Measurements from ENCODE around the gene ASTN1. TPM values are rescaled to one million over a fixed set of nuclear protein-coding genes. Genes with fewer than 3 reads are reported as not detected.
A peak's percentile ranks its signal among the peaks of the same experiment; 100 is the strongest.

Gene ASTN1
- total and polyA plus RNA-seq, 4 experiments from 2014 or later: not detected

DNA sequence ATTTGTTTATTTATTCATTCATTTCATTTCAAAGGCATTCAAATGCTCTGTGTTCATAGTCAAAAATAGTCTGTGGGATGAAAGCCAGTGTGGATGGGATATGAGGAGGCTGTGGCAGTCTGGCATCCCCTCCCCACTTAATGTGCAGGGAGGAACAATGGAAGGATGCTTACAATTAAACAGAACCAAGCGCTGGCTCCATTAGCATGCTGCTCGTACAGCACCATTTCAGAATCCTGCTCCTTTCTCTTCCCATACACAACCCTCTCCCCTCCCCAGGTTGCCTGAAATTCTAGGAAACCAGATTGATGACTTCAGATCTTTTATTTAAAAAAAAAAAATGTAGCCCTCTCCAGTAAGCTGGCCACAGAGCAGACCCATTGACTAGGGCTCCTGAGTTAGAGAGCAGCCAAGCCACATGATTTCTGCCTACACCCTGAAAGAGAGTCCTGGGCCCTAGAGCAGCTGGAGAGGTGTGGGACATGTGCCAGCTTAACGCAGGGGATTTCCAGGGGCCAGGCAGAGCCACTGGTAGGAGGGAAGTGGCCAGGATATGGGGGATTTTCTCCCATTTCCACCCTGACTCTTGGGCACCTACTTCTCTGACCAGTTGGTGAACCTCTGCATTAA is 205.2 kb downstream of the ASTN1 start:
- H3K27me3 Mint-ChIP-seq: no peaks in the 10 kb centered on the region
- ChIA-PET CTCF (ENCODE audit: partially characterized antibody) (no interaction called here), POLR2A (ENCODE audit: partially characterized antibody) (no interaction called here)
- H3K4me3 Mint-ChIP-seq: no peak overlapping the region
- no peaks in the 10 kb centered on the region for H3K4me1 Mint-ChIP-seq
- Histone ChIP-seq H3K4me3 (ENCODE audit: low read length in 2 of 2) (no peak overlapping the region), H3K27me3 (ENCODE audit: insufficient read depth, low read length) (no peaks in the 10 kb centered on the region), H3K4me1 (ENCODE audit: insufficient read depth, low read length) (no peaks in the 10 kb centered on the region), H3K36me3 (ENCODE audit: insufficient read depth, low read length) (no peaks in the 10 kb centered on the region), H3K27ac (ENCODE audit: low read depth, low read length) (no peak overlapping the region), H3K9me3 (ENCODE audit: control insufficient read depth in 1 of 2, low read length in 2 of 2) (no peaks in the 10 kb centered on the region)
- no peak overlapping the region for H3K27ac Mint-ChIP-seq
- H3K36me3 Mint-ChIP-seq: no peaks in the 10 kb centered on the region
- H3K9me3 Mint-ChIP-seq: peaks cover 0 to 4% (median under 1%) of the 10 kb centered on the region in 8 donors
- no peak for DNase-seq
- intact Hi-C loops (cut with micrococcal nuclease): no loop called here

DNA sequence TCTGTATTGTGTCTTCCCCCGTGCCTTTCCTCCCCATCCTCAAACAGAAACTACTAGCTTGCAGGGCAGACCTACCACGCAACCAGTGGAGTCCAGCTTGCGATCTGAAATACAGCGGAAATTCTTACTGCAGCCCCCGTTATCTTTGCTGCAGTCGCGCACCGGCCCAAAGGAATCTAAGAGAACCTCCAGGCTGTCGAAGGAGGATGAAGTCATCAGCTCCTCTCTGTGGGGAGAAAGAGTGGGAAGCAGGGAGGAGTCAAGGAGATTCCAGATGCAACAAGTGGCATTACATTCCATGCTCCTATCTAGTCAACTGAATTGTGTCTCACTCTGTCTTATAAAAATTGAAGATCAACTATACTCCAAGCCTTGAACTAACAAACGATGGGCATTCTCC is 206.9 kb downstream of the ASTN1 start:
- intact Hi-C loops (cut with micrococcal nuclease): no loop called here
- no peaks in the 10 kb centered on the region for H3K9me3 ChIP-seq (ENCODE audit: control insufficient read depth in 1 of 2, low read length in 2 of 2)
- H3K4me1 ChIP-seq (ENCODE audit: insufficient read depth, low read length): no peaks in the 10 kb centered on the region
- H3K4me1 Mint-ChIP-seq: no peaks in the 10 kb centered on the region
- no peaks in the 10 kb centered on the region for H3K27me3 ChIP-seq (ENCODE audit: insufficient read depth, low read length)
- no peaks in the 10 kb centered on the region for H3K36me3 Mint-ChIP-seq
- H3K36me3 ChIP-seq (ENCODE audit: insufficient read depth, low read length): no peaks in the 10 kb centered on the region
- no peak for DNase-seq
- H3K4me3 Mint-ChIP-seq: no peak overlapping the region
- ChIA-PET POLR2A (ENCODE audit: partially characterized antibody) (no interaction called here), CTCF (ENCODE audit: partially characterized antibody) (interaction anchor here (1.6 kb wide), 1 partner anchor 8 kb away, joined by 3 read pairs; no protein-coding TSS in a partner anchor)
- H3K27ac ChIP-seq (ENCODE audit: low read depth, low read length): no peak overlapping the region
- no peak overlapping the region for H3K4me3 ChIP-seq (ENCODE audit: low read length in 2 of 2)
- no peaks in the 10 kb centered on the region for H3K27me3 Mint-ChIP-seq
- no peak overlapping the region for H3K27ac Mint-ChIP-seq
- H3K9me3 Mint-ChIP-seq: peaks cover 0 to 4% (median 0%) of the 10 kb centered on the region in 8 donors

DNA sequence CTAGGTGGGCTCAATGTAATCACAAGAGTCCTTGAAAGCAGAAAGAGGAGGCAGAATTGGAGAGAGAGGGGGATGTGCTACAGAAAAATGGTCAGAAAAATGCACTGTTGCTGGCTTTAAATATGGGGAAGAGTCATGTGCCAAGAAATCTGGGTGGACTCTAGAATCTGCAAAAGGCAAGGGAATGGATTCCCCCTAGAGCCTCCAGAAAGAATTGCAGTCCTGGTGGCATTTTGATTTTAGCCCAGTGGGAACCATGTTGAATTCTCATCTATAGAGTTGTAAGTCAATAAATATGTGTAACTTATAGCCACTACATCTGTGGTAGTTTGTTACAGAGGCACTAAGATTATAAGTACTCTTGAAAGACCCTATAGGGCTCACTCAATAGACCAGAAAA is 210.3 kb downstream of the ASTN1 start:
- Mint-ChIP-seq H3K27ac (no peak overlapping the region), H3K4me3 (no peak overlapping the region), H3K36me3 (no peaks in the 10 kb centered on the region), H3K4me1 (no peaks in the 10 kb centered on the region), H3K9me3 (peaks cover 0 to 4% (median 0%) of the 10 kb centered on the region in 8 donors), H3K27me3 (no peaks in the 10 kb centered on the region)
- POLR2A ChIA-PET (ENCODE audit: partially characterized antibody): no interaction called here
- no peak for DNase-seq
- no peaks in the 10 kb centered on the region for H3K27me3 ChIP-seq (ENCODE audit: insufficient read depth, low read length)
- H3K4me3 ChIP-seq (ENCODE audit: low read length in 2 of 2): no peak overlapping the region
- H3K36me3 ChIP-seq (ENCODE audit: insufficient read depth, low read length): no peaks in the 10 kb centered on the region
- H3K27ac ChIP-seq (ENCODE audit: low read depth, low read length): no peak overlapping the region
- CTCF ChIA-PET (ENCODE audit: partially characterized antibody): no interaction called here
- H3K9me3 ChIP-seq (ENCODE audit: control insufficient read depth in 1 of 2, low read length in 2 of 2): no peaks in the 10 kb centered on the region
- no peaks in the 10 kb centered on the region for H3K4me1 ChIP-seq (ENCODE audit: insufficient read depth, low read length)
- intact Hi-C loops (cut with micrococcal nuclease): no loop called here

DNA sequence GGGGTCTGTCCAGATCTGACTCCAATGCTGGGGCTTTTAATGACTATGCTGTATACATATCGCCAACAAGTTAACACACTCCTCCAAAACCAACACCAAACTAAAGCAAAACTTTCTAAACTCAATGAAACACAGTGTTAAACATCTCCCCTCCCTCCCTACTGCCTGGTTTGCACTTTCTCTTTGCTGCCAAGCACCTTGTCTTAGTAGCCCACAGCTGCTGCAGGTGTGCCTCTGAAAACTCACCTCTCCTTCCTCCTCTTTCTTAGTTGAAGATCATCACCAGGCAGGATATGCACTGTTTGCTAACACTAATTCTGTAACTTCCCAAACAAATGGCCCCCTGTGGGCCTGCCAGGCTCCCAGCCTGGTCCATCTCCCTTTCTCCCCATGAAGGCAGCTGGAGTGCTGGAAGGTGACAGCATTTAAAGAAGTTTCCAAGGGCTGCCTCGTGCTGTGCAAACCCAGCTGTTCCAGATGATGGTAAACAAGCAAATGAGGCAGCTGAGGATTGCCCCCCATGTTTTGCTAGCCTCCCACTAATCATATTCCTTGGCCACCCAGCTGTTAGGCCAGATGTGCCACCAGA is 213.7 kb downstream of the ASTN1 start:
- no peaks in the 10 kb centered on the region for H3K9me3 ChIP-seq (ENCODE audit: control insufficient read depth in 1 of 2, low read length in 2 of 2)
- POLR2A ChIA-PET (ENCODE audit: partially characterized antibody): no interaction called here
- no peak overlapping the region for H3K27ac ChIP-seq (ENCODE audit: low read depth, low read length)
- Mint-ChIP-seq H3K27ac (no peak overlapping the region), H3K4me3 (peak overlapping the region in 1 of 8 donors; percentile 27), H3K4me1 (no peaks in the 10 kb centered on the region), H3K36me3 (no peaks in the 10 kb centered on the region), H3K27me3 (no peaks in the 10 kb centered on the region), H3K9me3 (peaks cover 0 to 2% (median 0%) of the 10 kb centered on the region in 8 donors)
- H3K4me1 ChIP-seq (ENCODE audit: insufficient read depth, low read length): no peaks in the 10 kb centered on the region
- CTCF ChIA-PET (ENCODE audit: partially characterized antibody): interaction anchor here (1.4 kb wide), 1 partner anchor 10 kb away, joined by 3 read pairs; no protein-coding TSS in a partner anchor
- no peaks in the 10 kb centered on the region for H3K27me3 ChIP-seq (ENCODE audit: insufficient read depth, low read length)
- intact Hi-C loops (cut with micrococcal nuclease): no loop called here
- DNase-seq: no peak
- H3K36me3 ChIP-seq (ENCODE audit: insufficient read depth, low read length): no peaks in the 10 kb centered on the region
- no peak overlapping the region for H3K4me3 ChIP-seq (ENCODE audit: low read length in 2 of 2)

DNA sequence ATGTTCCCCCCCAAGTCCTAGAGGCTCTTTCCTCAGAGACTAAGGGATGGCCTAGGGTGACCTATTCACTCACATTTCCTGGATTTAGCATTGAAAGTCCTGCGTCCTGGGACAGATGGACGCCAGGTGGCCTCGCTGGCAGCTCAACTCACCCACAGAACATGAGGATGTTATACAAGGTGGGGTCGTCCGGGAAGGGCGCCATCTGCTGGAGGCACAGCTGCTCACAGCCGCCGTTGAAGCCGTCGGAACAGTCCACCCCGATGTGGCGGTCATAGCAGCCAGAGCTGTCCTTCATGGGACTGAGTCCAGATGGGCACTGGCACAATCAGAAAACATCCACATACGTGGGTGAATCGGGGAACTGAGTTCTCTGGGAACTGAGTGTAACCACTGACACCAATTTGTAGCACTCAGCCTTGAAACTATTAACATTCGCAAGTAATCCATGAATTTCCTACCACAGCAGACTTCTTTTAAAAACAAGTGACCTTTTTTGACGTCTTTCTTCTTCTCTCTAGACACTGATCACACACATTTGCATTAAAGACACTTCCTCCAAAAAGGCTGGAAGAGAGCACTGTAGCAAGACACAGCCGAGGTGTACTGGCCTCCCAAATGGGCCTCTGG is 215.4 kb downstream of the ASTN1 start:
- H3K9me3 Mint-ChIP-seq: peaks cover 0 to 2% (median 0%) of the 10 kb centered on the region in 8 donors
- no peaks in the 10 kb centered on the region for H3K4me1 Mint-ChIP-seq
- intact Hi-C loops (cut with micrococcal nuclease): no loop called here
- no peaks in the 10 kb centered on the region for H3K27me3 Mint-ChIP-seq
- no peak overlapping the region for H3K4me3 Mint-ChIP-seq
- no peaks in the 10 kb centered on the region for H3K27me3 ChIP-seq (ENCODE audit: insufficient read depth, low read length)
- no peak overlapping the region for H3K4me3 ChIP-seq (ENCODE audit: low read length in 2 of 2)
- no peaks in the 10 kb centered on the region for H3K36me3 ChIP-seq (ENCODE audit: insufficient read depth, low read length)
- no peaks in the 10 kb centered on the region for H3K9me3 ChIP-seq (ENCODE audit: control insufficient read depth in 1 of 2, low read length in 2 of 2)
- H3K36me3 Mint-ChIP-seq: no peaks in the 10 kb centered on the region
- no peak for DNase-seq
- H3K4me1 ChIP-seq (ENCODE audit: insufficient read depth, low read length): no peaks in the 10 kb centered on the region
- ChIA-PET CTCF (ENCODE audit: partially characterized antibody) (no interaction called here), POLR2A (ENCODE audit: partially characterized antibody) (no interaction called here)
- no peak overlapping the region for H3K27ac Mint-ChIP-seq
- H3K27ac ChIP-seq (ENCODE audit: low read depth, low read length): no peak overlapping the region

DNA sequence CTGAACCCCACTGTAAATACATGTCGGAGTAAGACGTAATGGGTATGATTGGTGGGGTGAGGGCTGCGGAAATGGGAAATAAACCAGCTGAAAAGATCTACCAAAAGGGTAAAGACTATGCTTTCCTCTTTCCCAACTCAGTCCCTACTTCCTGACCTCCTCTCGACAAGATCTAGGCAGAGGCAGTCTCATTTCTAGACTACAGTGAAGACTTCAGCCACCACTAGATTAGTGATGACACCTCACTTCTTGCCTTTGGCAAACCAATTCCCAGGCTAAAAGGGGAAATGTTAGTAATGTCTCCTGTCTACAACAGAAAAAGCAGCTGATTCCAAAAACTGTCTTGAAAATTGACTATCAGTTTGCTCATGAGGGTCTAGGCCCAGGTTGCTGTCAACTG is 219.9 kb downstream of the ASTN1 start:
- H3K27ac ChIP-seq (ENCODE audit: low read depth, low read length): no peak overlapping the region
- CTCF ChIA-PET (ENCODE audit: partially characterized antibody): no interaction called here
- Mint-ChIP-seq H3K36me3 (no peaks in the 10 kb centered on the region), H3K27ac (no peak overlapping the region), H3K9me3 (peaks cover 3 to 13% (median 9%) of the 10 kb centered on the region in 8 donors), H3K27me3 (peaks cover 0 to 2% of the 10 kb centered on the region in 2 donors), H3K4me3 (no peak overlapping the region), H3K4me1 (no peaks in the 10 kb centered on the region)
- H3K27me3 ChIP-seq (ENCODE audit: insufficient read depth, low read length): no peaks in the 10 kb centered on the region
- no peak overlapping the region for H3K4me3 ChIP-seq (ENCODE audit: low read length in 2 of 2)
- intact Hi-C loops (cut with micrococcal nuclease): no loop called here
- POLR2A ChIA-PET (ENCODE audit: partially characterized antibody): no interaction called here
- DNase-seq: no peak
- no peaks in the 10 kb centered on the region for H3K9me3 ChIP-seq (ENCODE audit: control insufficient read depth in 1 of 2, low read length in 2 of 2)
- no peaks in the 10 kb centered on the region for H3K36me3 ChIP-seq (ENCODE audit: insufficient read depth, low read length)
- no peaks in the 10 kb centered on the region for H3K4me1 ChIP-seq (ENCODE audit: insufficient read depth, low read length)

DNA sequence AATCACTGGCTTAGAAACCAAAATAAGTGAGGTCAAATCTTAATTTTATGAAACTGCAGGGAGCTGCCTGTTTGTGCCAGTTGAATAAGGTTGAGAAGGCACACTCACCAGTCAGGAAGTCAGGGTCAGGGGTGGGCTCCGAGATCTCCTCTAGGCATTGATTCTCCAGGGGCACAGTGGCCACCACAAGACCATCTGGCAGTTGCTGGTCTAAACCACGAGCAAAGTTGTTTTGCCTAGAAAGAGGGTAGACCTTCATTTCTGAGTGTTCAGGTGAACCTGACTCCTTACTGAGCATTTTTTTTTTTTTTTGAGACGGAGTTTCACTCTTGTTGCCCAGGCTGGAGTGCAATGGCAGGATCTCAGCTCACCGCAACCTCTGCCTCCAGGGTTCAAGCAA is 220.7 kb downstream of the ASTN1 start:
- H3K4me1 ChIP-seq (ENCODE audit: insufficient read depth, low read length): no peaks in the 10 kb centered on the region
- intact Hi-C loops (cut with micrococcal nuclease): no loop called here
- Mint-ChIP-seq H3K27ac (no peak overlapping the region), H3K4me1 (no peaks in the 10 kb centered on the region), H3K27me3 (peaks cover 0 to 2% of the 10 kb centered on the region in 2 donors), H3K36me3 (no peaks in the 10 kb centered on the region), H3K4me3 (no peak overlapping the region), H3K9me3 (peaks cover 5 to 15% (median 9%) of the 10 kb centered on the region in 8 donors)
- ChIA-PET POLR2A (ENCODE audit: partially characterized antibody) (no interaction called here), CTCF (ENCODE audit: partially characterized antibody) (no interaction called here)
- no peaks in the 10 kb centered on the region for H3K36me3 ChIP-seq (ENCODE audit: insufficient read depth, low read length)
- H3K4me3 ChIP-seq (ENCODE audit: low read length in 2 of 2): no peak overlapping the region
- no peak for DNase-seq
- H3K9me3 ChIP-seq (ENCODE audit: control insufficient read depth in 1 of 2, low read length in 2 of 2): no peaks in the 10 kb centered on the region
- H3K27me3 ChIP-seq (ENCODE audit: insufficient read depth, low read length): no peaks in the 10 kb centered on the region
- H3K27ac ChIP-seq (ENCODE audit: low read depth, low read length): no peak overlapping the region

Measured in CD4-positive, alpha-beta memory T cell (primary cell).